ENCODE results near the gene MTFR1L. TPM values are rescaled to one million over a fixed set of nuclear protein-coding genes. Genes with fewer than 3 reads are reported as not detected.

MTFR1L gene
- total RNA-seq, 1 experiment from 2014 or later: 32.5 TPM

DNA sequence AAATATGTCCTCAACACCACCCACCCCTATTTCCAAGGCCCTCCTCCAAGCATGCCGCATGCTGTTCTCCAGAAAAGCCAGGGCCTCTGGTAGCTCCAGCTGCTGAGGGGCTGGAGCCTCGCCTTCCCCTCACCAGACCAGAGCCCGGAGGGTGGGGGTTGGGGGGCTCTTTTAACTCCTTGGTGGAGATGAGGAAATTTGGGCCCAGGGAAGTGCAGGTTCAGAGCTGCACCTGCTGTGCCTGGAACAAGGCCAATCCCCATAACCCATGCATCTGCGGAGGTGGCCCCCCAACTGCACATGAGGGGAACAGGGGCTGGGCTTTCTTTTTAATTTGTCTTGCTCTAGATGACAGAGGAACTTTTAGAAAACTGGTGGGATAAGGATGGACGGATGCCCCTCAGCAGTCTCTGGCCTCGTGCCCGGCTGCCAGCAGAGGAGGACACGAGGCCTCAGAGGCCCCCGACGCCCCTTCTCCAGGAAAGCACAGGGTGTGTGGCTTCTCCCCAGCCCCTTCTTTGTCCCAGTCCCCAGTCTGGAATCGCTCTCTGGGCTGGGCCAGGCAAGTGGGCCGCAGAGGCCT is 20.3 kb upstream of the MTFR1L start:
- no peak overlapping the region for H3K9ac ChIP-seq (ENCODE audit: extremely low read depth, insufficient read length, low read length)
- H2AFZ ChIP-seq (ENCODE audit: low read length): no peak overlapping the region
- H3K23ac ChIP-seq (ENCODE audit: insufficient read length, low read depth, low read length): no peak overlapping the region
- no peak overlapping the region for H3T11ph ChIP-seq (ENCODE audit: low read length)
- no peak overlapping the region for H4K5ac ChIP-seq (ENCODE audit: insufficient read length, low read depth, low read length)
- H2BK12ac ChIP-seq (ENCODE audit: insufficient read length, low read depth, low read length): no peak overlapping the region
- no peaks in the 10 kb centered on the region; a peak in 1 of 5 replicates for H3K9me3 Mint-ChIP-seq
- no peaks in the 10 kb centered on the region for H3K9me3 ChIP-seq (ENCODE audit: control insufficient read depth, low read depth, low read length)
- H2BK20ac ChIP-seq (ENCODE audit: low read depth, low read length, poor library complexity, severe bottlenecking): no peak overlapping the region
- no peak overlapping the region for H3K4ac ChIP-seq (ENCODE audit: low read depth, low read length)
- H3K18ac ChIP-seq (ENCODE audit: insufficient read length, low read depth, low read length): peak overlapping the region; percentile 83
- no CpG with 5 or more reads among the region's 12 CpGs for whole genome bisulfite sequencing (ENCODE audit: extremely low coverage, insufficient read length, low lambda C conversion rate)
- no peaks in the 10 kb centered on the region for H3K79me2 ChIP-seq (ENCODE audit: insufficient read depth, low read length)
- H3K27ac ChIP-seq (ENCODE audit: insufficient read length, low read depth, low read length): no peak overlapping the region
- H4K91ac ChIP-seq (ENCODE audit: insufficient read length, low read depth, low read length): no peak overlapping the region
- no peaks in the 10 kb centered on the region for H3K79me1 ChIP-seq (ENCODE audit: insufficient read depth, low read depth, low read length, poor library complexity, severe bottlenecking)
- H2BK120ac ChIP-seq (ENCODE audit: low read depth, low read length, poor library complexity, severe bottlenecking): no peak overlapping the region
- no peaks in the 10 kb centered on the region for H4K20me1 ChIP-seq (ENCODE audit: control insufficient read depth, insufficient read depth, insufficient read length)
- peak overlapping the region; percentile 58 to 75 for H3K4me3 Mint-ChIP-seq
- no peak overlapping the region for H2BK5ac ChIP-seq (ENCODE audit: insufficient read length, low read length)
- H3K27ac Mint-ChIP-seq: peak overlapping the region in 1 of 3 experiments; percentile 85; a peak in 1 of 7 replicates
- no peak for DNase-seq
- peaks cover 0 to 15% (median 3%) of the 10 kb centered on the region in 3 experiments; a peak in 3 of 7 replicates for H3K36me3 Mint-ChIP-seq (ENCODE audit: insufficient read depth in 1 of 3, low read depth in 3 of 3)
- no peaks in the 10 kb centered on the region for H3K27me3 ChIP-seq (ENCODE audit: insufficient read depth, low read length)
- TF ChIP-seq, protein P1, sequence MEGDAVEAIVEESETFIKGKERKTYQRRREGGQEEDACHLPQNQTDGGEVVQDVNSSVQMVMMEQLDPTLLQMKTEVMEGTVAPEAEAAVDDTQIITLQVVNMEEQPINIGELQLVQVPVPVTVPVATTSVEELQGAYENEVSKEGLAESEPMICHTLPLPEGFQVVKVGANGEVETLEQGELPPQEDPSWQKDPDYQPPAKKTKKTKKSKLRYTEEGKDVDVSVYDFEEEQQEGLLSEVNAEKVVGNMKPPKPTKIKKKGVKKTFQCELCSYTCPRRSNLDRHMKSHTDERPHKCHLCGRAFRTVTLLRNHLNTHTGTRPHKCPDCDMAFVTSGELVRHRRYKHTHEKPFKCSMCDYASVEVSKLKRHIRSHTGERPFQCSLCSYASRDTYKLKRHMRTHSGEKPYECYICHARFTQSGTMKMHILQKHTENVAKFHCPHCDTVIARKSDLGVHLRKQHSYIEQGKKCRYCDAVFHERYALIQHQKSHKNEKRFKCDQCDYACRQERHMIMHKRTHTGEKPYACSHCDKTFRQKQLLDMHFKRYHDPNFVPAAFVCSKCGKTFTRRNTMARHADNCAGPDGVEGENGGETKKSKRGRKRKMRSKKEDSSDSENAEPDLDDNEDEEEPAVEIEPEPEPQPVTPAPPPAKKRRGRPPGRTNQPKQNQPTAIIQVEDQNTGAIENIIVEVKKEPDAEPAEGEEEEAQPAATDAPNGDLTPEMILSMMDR (conservative IDR thresholded peaks at IDR 0.05): no peak
- peaks cover 6% of the 10 kb centered on the region for H3K23me2 ChIP-seq (ENCODE audit: insufficient read length, low read depth, low read length, poor library complexity, severe bottlenecking)
- H4K8ac ChIP-seq (replicated peaks; ENCODE audit: insufficient read length, low read depth, low read length): no peak overlapping the region
- peaks cover 5% of the 10 kb centered on the region for H3K27me3 Mint-ChIP-seq (ENCODE audit: low read depth)
- no peaks in the 10 kb centered on the region for H3K4me1 ChIP-seq (ENCODE audit: insufficient read depth, low read length)
- H3K4me2 ChIP-seq (ENCODE audit: insufficient read depth, insufficient read length, low read length): peak overlapping the region; percentile 35
- peaks cover 31 to 46% of the 10 kb centered on the region in 2 experiments for H3K4me1 Mint-ChIP-seq
- peak overlapping the region; percentile 93; the same call in 1 of the 2 replicates for H2BK15ac ChIP-seq (ENCODE audit: low read depth, low read length)
- H3K56ac ChIP-seq (ENCODE audit: insufficient read length, low read depth, low read length): no peak overlapping the region
- peak overlapping the region; percentile 90 for H3K14ac ChIP-seq (ENCODE audit: insufficient read depth, low read length)
- H2AK5ac ChIP-seq (ENCODE audit: insufficient read length, low read length): no peak overlapping the region
